ENCODE measurements around the gene LEUTX.
"Not testable (repeated sequence)": the region's sequence is repeated elsewhere in the genome, so short reads cannot be mapped to it uniquely, and the experiment has no call there.

Gene LEUTX

DNA sequence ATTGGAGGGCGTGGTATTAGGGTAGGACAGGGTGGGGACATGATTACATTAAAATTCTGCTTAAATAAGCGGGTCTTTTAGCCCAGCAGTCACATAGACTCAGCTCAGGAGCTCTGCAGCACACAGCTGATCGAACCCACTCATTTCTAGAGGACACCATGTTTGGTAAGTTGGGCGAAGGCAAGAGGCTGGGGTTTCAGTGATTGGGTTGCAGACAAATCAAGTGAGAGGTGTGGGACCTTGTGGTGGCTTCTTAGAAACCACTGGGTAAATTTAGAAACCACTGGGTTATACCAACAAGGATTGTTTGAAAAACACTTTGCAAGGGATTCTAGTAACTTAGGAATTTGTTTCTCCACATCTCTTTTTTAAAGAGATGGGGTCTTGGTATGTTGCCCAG is at the start of gene LEUTX:
Gene LEUTX (plus strand): TSS at position 92 of the 400 bp plus-strand sequence. CDS start 67 bp downstream, at position 159.
- DNase-seq (ENCODE audit: low spot score), result no peak

DNA sequence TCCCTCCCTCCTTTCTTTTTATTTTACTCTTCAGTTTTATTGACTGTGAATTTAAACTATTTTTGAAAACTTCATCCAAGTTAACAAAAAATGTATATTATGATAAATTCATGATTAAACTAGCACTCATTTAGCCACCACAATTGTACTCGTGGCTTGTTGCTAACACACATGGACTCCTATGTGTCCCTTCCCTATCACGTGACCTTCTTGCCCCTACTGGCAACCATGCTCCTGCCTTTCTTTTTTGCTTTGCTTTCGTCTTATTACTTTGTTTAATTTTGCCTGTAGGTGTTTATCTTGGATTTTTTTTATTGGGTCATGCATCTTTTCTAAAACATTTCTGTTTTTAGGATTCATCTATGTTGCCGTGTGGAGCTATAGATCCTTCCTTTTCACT is 49.1 kb upstream of the LEUTX start:
- DNase-seq (ENCODE audit: low spot score), result no peak

GRCh38 chr19:39731685-39732084 is 47.0 kb upstream of the LEUTX start:
- no peak for DNase-seq (ENCODE audit: low spot score)

DNA sequence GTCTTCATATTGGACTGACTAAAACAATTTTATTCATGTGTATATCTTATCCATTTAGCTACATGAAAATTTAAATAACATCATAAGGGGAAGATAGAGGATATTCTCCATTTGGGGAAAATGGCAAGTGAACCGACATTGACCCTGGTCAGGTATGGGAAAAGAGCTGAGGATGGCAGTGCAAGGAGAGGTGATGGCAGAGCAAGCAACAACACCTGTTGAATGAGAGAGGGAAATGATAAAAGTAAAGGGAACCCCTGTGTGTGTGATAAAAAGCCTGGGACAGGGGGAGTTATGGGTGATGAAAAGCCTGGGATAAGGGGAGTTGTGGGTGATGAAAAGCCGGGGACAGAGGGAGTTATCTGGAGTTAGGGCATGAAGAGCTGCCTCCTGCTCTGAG is 44.8 kb upstream of the LEUTX start:
- no peak for DNase-seq (ENCODE audit: low spot score)

DNA sequence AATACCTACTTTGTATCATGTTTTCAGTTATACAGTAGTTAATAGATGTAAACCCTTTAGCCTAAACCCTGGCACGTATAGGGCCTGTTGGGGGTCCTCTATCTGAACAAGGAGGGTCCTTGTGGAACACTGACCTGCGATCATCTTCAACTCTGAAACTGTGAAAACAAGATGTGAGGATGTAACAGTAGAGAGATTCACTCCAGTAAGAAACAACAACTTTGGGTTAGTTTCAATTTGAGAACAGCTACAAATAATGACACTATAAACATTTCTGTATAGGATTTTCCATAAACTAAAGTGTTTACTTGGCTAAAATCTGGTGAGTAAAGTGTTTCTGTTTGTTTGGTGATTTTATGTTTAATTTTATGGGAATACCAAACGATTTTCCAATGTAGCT is 43.0 kb upstream of the LEUTX start:
- no peak for DNase-seq (ENCODE audit: low spot score)

- no peak for DNase-seq (ENCODE audit: low spot score)
These were observed 42.6 kb upstream of the LEUTX start for GRCh38 chr19:39736088-39736487.

DNA sequence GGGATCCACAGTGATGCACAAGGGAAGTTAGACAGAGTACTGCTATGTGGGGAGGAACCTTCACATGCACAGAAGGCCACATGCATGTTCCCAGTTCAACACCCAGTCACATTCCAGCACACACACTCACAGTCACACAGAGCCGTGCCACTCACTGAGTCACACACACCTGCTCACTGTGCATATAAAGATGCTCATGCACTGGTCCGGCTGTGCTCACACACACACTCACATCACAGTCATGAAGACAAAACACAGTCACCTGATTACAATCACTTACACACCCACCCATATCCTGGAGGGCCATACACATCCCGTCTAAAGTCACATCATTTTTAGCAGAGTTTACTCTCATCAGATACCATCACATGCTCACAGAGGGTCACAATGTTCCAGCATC is 41.3 kb upstream of the LEUTX start:
- DNase-seq (ENCODE audit: low spot score), result no peak

- no peak for DNase-seq (ENCODE audit: low spot score)
These were observed 40.8 kb upstream of the LEUTX start, which contains the start of gene CLC for GRCh38 chr19:39737891-39738290. CLC (minus strand) TSS chr19:39738029; CDS start chr19:39737952, 77 bp downstream.

DNA sequence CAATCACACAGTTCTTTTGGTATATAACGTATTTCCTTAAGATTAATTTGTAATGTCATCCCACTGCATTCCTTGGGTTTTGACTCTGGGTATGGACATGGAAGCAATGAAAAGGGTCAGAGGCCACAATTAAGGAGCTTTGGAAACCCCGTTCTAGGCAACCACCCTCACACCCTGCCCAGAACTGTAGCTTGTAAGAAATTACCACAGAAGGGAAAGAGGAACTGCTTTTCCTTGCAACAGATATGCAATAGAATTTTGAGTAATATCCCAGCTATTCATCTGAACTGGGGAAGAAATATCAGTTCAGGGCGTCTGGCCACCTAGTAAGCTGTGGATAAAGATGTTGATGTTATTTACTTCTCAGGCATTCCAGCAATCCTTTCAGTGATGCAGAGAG is 39.8 kb upstream of the LEUTX start:
- DNase-seq (ENCODE audit: low spot score), result no peak

- DNase-seq (ENCODE audit: low spot score), result no peak
These were observed 38.3 kb upstream of the LEUTX start for GRCh38 chr19:39740395-39740794.

- no peak for DNase-seq (ENCODE audit: low spot score)
These were observed 33.0 kb upstream of the LEUTX start for GRCh38 chr19:39745643-39746042.

- DNase-seq (ENCODE audit: low spot score), result no peak
These were observed 31.7 kb upstream of the LEUTX start for GRCh38 chr19:39746836-39747529.

DNA sequence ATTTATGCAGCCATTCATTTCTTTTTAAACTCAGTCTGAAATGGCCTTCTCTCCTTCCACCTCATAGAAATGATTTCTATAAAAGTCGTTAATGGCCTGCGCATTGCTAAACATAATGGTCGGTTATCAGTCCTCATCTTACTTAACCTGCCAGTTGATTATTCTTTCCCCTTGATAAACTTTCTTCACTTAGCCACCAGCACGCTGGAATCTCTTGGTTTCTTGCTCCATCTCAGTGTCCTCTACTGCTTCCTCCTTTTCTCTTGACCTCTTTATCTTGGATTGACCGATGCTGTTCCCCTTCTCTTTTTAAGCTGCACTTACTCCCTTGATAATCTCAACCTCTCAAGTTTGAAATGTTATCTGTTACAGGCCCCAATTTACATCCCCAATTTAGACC is 28.7 kb upstream of the LEUTX start:
- no peak for DNase-seq (ENCODE audit: low spot score)

- no peak for DNase-seq (ENCODE audit: low spot score)
These were observed 26.3 kb upstream of the LEUTX start for GRCh38 chr19:39752390-39752789.

- DNase-seq (ENCODE audit: low spot score), result no peak
These were observed 25.9 kb upstream of the LEUTX start for GRCh38 chr19:39752795-39753194.

DNA sequence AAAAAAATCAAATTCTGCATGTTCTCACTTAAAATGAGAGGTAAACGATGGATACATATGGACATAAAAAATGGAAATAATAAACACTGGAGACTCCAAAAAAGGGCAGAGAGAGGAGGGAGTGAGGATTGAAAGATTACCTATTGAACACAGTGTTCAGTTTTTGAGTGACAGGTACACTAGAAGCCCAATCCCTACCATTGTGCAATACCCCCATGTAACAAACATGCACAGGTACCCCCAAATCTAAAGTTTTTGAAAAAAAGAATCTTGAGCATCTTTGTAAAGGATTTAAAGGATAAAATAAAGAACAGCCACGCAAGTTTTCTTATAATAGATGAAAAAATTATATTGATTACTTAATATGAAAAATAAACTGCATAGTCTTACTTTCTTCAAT is 24.1 kb upstream of the LEUTX start:
- no peak for DNase-seq (ENCODE audit: low spot score)

DNA sequence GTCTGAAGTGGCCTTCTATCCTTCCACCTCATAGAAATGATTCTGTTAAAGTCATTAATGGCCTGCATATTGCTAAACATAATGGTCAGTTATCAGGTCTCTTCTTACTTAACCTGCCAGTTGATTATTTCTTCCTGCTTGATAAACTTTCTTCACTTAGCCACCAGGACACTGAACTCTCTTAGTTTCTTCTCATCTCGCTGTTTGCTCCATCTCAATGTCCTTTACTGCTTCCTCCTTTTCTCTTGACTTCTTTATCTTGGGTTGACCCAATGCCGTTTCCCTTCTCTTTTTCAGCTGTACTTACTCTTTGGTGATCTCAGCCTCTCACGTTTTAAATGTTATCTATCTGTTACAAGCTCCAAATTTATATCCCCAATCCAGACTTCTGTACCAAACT is 23.7 kb upstream of the LEUTX start:
- DNase-seq (ENCODE audit: low spot score), result no peak

DNA sequence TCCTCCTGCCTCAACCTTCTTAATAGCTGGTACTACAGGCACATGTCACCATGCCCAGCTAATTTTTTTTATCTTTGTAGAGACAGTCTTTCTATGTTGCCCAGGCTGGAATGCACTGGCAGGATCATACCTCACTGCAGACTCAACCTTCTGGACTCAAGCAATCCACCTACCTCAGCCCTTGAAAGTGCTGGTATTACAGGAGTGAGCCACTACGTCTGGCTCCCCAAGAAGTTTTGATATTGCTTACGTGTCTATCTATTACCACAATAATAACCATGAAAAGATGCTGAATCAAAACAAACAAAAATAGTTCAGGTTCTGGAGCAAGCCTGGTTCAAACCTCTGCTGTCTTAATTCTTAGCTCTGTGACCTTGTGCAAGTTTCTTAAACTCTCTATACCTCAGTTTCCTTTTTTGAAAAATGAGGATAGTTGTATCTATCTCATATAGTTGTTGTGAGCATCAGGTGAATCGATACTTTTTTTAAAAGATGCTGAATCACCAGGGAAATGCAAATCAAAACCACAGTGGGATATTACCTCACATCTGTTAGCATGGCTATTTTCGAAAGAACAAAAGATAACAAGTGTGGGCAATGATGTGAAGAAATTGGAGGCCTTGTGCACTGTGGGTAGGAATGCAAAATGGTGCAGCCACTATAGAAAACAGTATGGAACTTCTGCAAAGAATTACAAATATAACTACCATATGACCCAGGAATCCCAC is 19.0 kb upstream of the LEUTX start:
- DNase-seq (ENCODE audit: low spot score), result no peak

GRCh38 chr19:39761851-39762250 is 16.8 kb upstream of the LEUTX start:
- not testable (repeated sequence) for DNase-seq (ENCODE audit: low spot score)

DNA sequence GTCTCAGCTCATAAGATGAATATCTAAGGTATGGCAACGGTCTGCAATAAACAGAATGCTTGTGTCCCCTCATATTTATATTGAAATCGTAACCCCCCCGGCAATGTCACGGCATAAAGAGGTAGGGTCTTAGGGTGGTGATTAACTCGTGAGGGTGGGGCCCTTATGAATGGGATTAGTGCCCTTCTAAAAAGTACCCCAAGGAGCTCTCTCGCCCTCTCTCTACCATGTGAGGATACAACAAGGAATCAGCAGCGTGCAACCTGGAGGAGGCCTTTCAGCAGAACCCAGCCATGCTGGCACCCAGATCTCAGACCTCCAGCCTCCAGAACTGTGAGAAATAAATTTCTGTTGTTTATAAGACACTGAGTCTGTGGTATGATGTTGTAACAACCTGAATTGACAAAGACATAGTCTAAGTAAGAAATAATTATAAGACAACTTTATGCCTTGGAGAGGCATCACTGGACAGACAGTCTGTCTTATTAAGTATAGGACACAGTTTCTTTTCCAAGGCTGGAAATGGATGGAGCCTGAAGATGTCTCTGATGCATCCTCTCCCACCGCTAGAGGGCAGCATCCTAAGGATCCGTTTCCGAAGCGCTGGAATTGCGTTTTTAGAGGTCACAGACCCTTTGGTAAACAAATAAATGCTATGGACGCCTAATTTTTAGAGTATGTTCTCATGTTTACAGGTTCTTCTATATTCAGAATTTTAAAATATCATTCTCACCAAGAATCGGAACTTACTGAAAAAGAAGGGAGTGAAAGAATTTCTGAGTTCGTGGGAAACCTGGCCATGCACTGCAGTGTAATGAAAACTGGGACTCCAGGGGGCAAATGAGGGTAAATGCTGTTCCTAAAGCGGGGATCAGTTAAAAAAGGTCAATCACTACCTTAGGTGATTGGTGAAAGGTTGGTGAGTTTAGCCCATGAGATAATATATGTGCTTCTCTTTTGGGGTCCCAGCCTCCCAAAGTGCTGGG is 13.3 kb upstream of the LEUTX start:
- DNase-seq (ENCODE audit: low spot score), result no peak

- DNase-seq (ENCODE audit: low spot score), result no peak
These were observed 10.3 kb upstream of the LEUTX start for GRCh38 chr19:39768334-39768733.

DNA sequence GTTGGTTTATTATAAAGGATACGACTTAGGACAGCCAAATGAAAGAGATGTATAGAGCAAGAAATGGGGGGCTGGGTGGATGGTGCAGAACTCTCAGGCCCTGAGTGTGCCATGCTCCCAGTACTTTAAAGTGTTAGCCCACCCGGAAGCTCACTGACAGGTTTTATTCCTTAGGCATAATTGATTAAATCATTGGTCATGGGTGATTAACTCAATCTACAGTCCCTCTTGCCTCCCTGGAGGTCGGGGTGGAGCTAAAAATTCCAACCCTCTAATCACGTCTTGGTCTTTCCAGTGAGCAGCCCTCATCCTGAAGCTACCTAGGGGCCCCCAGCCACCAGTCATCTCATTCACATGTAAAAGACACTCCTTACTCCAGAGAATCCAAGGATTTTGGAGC is 9.9 kb upstream of the LEUTX start:
- DNase-seq (ENCODE audit: low spot score), result no peak

- DNase-seq (ENCODE audit: low spot score), result no peak
These were observed 2.2 kb downstream of the LEUTX start for GRCh38 chr19:39780894-39781293.

Measured in HuH-7.5 (cell line).